Measurements from ENCODE around the gene CD9. TPM values are rescaled to one million over a fixed set of nuclear protein-coding genes. Genes with fewer than 3 reads are reported as not detected.

CD9 gene, protein sequence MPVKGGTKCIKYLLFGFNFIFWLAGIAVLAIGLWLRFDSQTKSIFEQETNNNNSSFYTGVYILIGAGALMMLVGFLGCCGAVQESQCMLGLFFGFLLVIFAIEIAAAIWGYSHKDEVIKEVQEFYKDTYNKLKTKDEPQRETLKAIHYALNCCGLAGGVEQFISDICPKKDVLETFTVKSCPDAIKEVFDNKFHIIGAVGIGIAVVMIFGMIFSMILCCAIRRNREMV
- total RNA-seq = 41.5 TPM

GRCh38 chr12:6200256-6201212 is at the start of gene CD9:
Gene CD9, plus strand, starts transcription at chr12:6200400. Its CDS starts 100 bp downstream, at chr12:6200500.

Small RNA genes lying within 50 kb of the gene (small RNA-seq; reads per million reads assigned to genes)
- not detected for gene ATP5MFP5
- gene RF00019 = not detected

Other genes with a start within 250 kb of the CD9 start
- 18.5 TPM for gene VWF, start 75.7 kb upstream of the CD9 start, total RNA-seq
- 0.23 TPM for gene PLEKHG6, start 110.3 kb downstream of the CD9 start, total RNA-seq
- 12.5 TPM for gene TNFRSF1A, start 141.7 kb downstream of the CD9 start, total RNA-seq
- gene SCNN1A, start 175.2 kb downstream of the CD9 start, total RNA-seq = not detected
- 4.4 TPM for gene LTBR, start 183.8 kb downstream of the CD9 start, total RNA-seq
- 0.46 TPM for gene CD27, start 244.6 kb downstream of the CD9 start, total RNA-seq

Measured in diencephalon (tissue), 1 donor.